GM19395 (cell line): ENCODE measurements around the gene KRT85.
"Not testable (repeated sequence)": the region's sequence is repeated elsewhere in the genome, so short reads cannot be mapped to it uniquely, and the experiment has no call there.

ENCODE experiments used
- ATAC-seq: cut with Tn5 transposase; IDR thresholded peaks from one replicate; pipeline ENCODE4 v1.9.1; 2021; ENCODE audit warnings: mild to moderate bottlenecking, moderate library complexity; ENCODE audit not compliant: unreplicated experiment

Gene KRT85

GRCh38 chr12:52350786-52351185 lies 16.5 kb downstream of the KRT85 start:
- ATAC-seq, result no peak

GRCh38 chr12:52350021-52350620 lies 17.2 kb downstream of the KRT85 start:
- no peak for ATAC-seq

- no peak for ATAC-seq
Observed at GRCh38 chr12:52349196-52349595, 18.1 kb downstream of the KRT85 start.

GRCh38 chr12:52347551-52348510 lies 19.4 kb downstream of the KRT85 start:
- ATAC-seq, result no peak

- ATAC-seq, result no peak
Observed at GRCh38 chr12:52347016-52347415, 20.3 kb downstream of the KRT85 start.

- no peak for ATAC-seq
Observed at GRCh38 chr12:52346593-52346992, 20.7 kb downstream of the KRT85 start.

GRCh38 chr12:52345041-52345440 lies 22.2 kb downstream of the KRT85 start:
- not testable (repeated sequence) for ATAC-seq

- no peak for ATAC-seq
Observed at GRCh38 chr12:52344111-52344510, 23.2 kb downstream of the KRT85 start.

GRCh38 chr12:52343550-52343949 lies 23.7 kb downstream of the KRT85 start:
- no peak for ATAC-seq

GRCh38 chr12:52342781-52343490 lies 24.3 kb downstream of the KRT85 start:
- ATAC-seq, result no peak

- no peak for ATAC-seq
Observed at GRCh38 chr12:52341066-52341580, 26.2 kb downstream of the KRT85 start.

GRCh38 chr12:52338241-52338960 lies 28.9 kb downstream of the KRT85 start:
- ATAC-seq, result no peak

- no peak for ATAC-seq
Observed at GRCh38 chr12:52337054-52337453, 30.2 kb downstream of the KRT85 start.

GRCh38 chr12:52336641-52337040 lies 30.6 kb downstream of the KRT85 start:
- ATAC-seq, result no peak

GRCh38 chr12:52335598-52336262 lies 31.6 kb downstream of the KRT85 start:
- no peak for ATAC-seq

- ATAC-seq, result no peak
Observed at GRCh38 chr12:52334185-52334584, 33.1 kb downstream of the KRT85 start.

GRCh38 chr12:52333321-52333720 lies 34.0 kb downstream of the KRT85 start:
- ATAC-seq, result no peak

- no peak for ATAC-seq
Observed at GRCh38 chr12:52332381-52332780, 34.9 kb downstream of the KRT85 start.

GRCh38 chr12:52331833-52332232 lies 35.4 kb downstream of the KRT85 start:
- no peak for ATAC-seq

GRCh38 chr12:52331039-52331438 lies 36.2 kb downstream of the KRT85 start:
- ATAC-seq, result no peak
